ENCODE data around the gene ATOH8.

ATOH8 gene

DNA sequence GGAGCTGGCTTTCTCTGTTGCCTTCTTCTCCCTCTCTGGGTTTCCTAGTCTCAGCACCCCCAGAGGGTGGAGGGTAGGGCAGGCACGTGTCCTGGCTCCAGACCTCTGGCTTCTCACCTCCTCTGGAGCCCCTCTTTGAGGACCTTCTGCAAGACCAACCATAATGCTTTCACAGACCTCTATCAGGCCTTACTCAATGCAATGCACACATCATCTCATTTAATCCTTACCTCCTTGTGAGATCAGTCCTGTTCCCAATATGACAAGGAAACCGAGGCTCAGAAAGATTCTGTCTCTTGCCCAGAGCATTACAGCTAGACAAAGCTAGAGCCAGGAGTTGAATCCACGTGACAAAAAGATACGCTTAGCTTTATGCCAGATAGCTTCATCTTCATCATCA lies 8.2 kb downstream of the ATOH8 start:
- DNase-seq = no peak
- TF ChIP-seq EZH2 (IDR thresholded peaks at IDR 0.05; ENCODE audit: borderline replicate concordance, low read depth, low read length, severe bottlenecking) = no peak
- no peak for TF ChIP-seq CTCF (IDR thresholded peaks at IDR 0.05; ENCODE audit: borderline replicate concordance, extremely low read depth, low read length, poor library complexity, severe bottlenecking)
- H3K27me3 ChIP-seq (ENCODE audit: insufficient read depth, low read length, poor library complexity) = peaks cover 23% of the 10 kb centered on the region
- no peak for ATAC-seq (ENCODE audit: insufficient read depth, low read depth)
- H3K36me3 ChIP-seq (ENCODE audit: insufficient read depth, low read length) = no peaks in the 10 kb centered on the region
- no peaks in the 10 kb centered on the region for H3K79me2 ChIP-seq (ENCODE audit: insufficient read depth, low read length)
- H3K27ac ChIP-seq (ENCODE audit: low read length) = no peak overlapping the region
- H3K9me3 ChIP-seq (ENCODE audit: insufficient read depth, low read length, severe bottlenecking) = no peaks in the 10 kb centered on the region
- 0 out of 2 replicates have a peak, but pooled peaks cover 4% of the 10 kb centered on the region for H4K20me1 ChIP-seq (ENCODE audit: insufficient read depth, low read length)
- H3K4me1 ChIP-seq (ENCODE audit: insufficient read depth, low read length) = no peaks in the 10 kb centered on the region
- no peak overlapping the region for H2AFZ ChIP-seq (ENCODE audit: low read depth, low read length)
- no peak overlapping the region for H3K9ac ChIP-seq (ENCODE audit: low read depth, low read length)
- no peak overlapping the region for H3K4me3 ChIP-seq (ENCODE audit: low read depth in 1 of 2, low read length in 2 of 2)
- no peak overlapping the region for H3K4me2 ChIP-seq (ENCODE audit: insufficient read depth, low read length)

DNA sequence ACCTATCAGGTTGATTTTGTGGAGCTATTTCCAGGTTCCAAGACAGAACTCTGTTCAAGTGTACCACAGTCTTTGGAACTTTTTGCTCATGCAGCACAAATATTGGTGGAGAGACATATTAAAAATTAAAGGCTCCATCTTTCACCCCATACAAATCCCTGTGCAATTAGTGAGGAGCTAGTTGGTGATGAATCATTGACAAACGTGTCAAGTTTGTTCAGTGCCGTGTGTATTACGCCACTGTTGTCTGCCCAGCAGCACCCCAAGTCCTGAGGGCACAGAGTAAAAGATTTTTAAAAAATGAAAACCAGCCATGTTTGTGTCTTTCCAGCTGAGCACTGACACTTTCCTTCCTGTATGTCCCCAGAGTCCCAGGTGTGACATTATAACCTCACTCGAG lies 9.3 kb downstream of the ATOH8 start:
- no peak overlapping the region for H3K4me2 ChIP-seq (ENCODE audit: insufficient read depth, low read length)
- no peak for ATAC-seq (ENCODE audit: insufficient read depth, low read depth)
- 0 out of 2 replicates have a peak, but pooled peaks cover 4% of the 10 kb centered on the region for H4K20me1 ChIP-seq (ENCODE audit: insufficient read depth, low read length)
- H3K36me3 ChIP-seq (ENCODE audit: insufficient read depth, low read length) = no peaks in the 10 kb centered on the region
- H3K79me2 ChIP-seq (ENCODE audit: insufficient read depth, low read length) = no peaks in the 10 kb centered on the region
- no peak for TF ChIP-seq CTCF (IDR thresholded peaks at IDR 0.05; ENCODE audit: borderline replicate concordance, extremely low read depth, low read length, poor library complexity, severe bottlenecking)
- no peak for TF ChIP-seq EZH2 (IDR thresholded peaks at IDR 0.05; ENCODE audit: borderline replicate concordance, low read depth, low read length, severe bottlenecking)
- no peak overlapping the region for H3K27ac ChIP-seq (ENCODE audit: low read length)
- H3K4me3 ChIP-seq (ENCODE audit: low read depth in 1 of 2, low read length in 2 of 2) = no peak overlapping the region
- H3K4me1 ChIP-seq (ENCODE audit: insufficient read depth, low read length) = no peaks in the 10 kb centered on the region
- no peaks in the 10 kb centered on the region for H3K9me3 ChIP-seq (ENCODE audit: insufficient read depth, low read length, severe bottlenecking)
- no peak overlapping the region for H2AFZ ChIP-seq (ENCODE audit: low read depth, low read length)
- H3K9ac ChIP-seq (ENCODE audit: low read depth, low read length) = no peak overlapping the region
- peaks cover 18% of the 10 kb centered on the region for H3K27me3 ChIP-seq (ENCODE audit: insufficient read depth, low read length, poor library complexity)
- no peak for DNase-seq

- H3K36me3 ChIP-seq (ENCODE audit: insufficient read depth, low read length) = no peaks in the 10 kb centered on the region
- H3K4me2 ChIP-seq (ENCODE audit: insufficient read depth, low read length) = no peak overlapping the region
- no peaks in the 10 kb centered on the region for H3K79me2 ChIP-seq (ENCODE audit: insufficient read depth, low read length)
- TF ChIP-seq CTCF (IDR thresholded peaks at IDR 0.05; ENCODE audit: borderline replicate concordance, extremely low read depth, low read length, poor library complexity, severe bottlenecking) = no peak
- TF ChIP-seq EZH2 (IDR thresholded peaks at IDR 0.05; ENCODE audit: borderline replicate concordance, low read depth, low read length, severe bottlenecking) = no peak
- H3K9ac ChIP-seq (ENCODE audit: low read depth, low read length) = no peak overlapping the region
- no peak overlapping the region for H3K27ac ChIP-seq (ENCODE audit: low read length)
- no peak overlapping the region for H3K4me3 ChIP-seq (ENCODE audit: low read depth in 1 of 2, low read length in 2 of 2)
- H3K27me3 ChIP-seq (ENCODE audit: insufficient read depth, low read length, poor library complexity) = peaks cover 18% of the 10 kb centered on the region
- 0 out of 2 replicates have a peak, but pooled peaks cover 4% of the 10 kb centered on the region for H4K20me1 ChIP-seq (ENCODE audit: insufficient read depth, low read length)
- ATAC-seq (ENCODE audit: insufficient read depth, low read depth) = peak; percentile 45; the same call in 1 of the 3 replicates
- H3K9me3 ChIP-seq (ENCODE audit: insufficient read depth, low read length, severe bottlenecking) = no peaks in the 10 kb centered on the region
- no peak overlapping the region for H2AFZ ChIP-seq (ENCODE audit: low read depth, low read length)
- no peaks in the 10 kb centered on the region for H3K4me1 ChIP-seq (ENCODE audit: insufficient read depth, low read length)
- no peak for DNase-seq
Measured at GRCh38 chr2:85763831-85764230, 10.0 kb downstream of the ATOH8 start.

All from DND-41 (cell line).